ENCODE results near the gene APP.

APP gene

DNA sequence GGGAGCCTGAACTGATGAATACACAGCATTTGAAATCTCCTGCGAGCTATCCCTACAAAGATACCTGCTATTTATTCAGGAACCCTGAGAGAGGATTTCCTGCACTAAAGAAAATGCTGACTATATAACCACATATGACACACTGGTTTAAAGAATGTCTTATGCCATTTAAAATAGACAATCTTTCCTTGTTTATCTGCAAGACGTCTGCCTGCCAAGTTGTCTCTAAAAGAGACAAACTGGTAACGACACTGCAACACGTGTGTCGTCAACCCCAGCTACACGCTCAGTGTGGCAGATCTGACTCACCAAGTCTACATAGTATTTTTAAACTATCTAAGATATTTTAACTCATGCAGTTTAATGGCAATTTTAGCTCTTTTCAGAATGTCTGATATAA lies 42.7 kb downstream of the APP start:
- Histone ChIP-seq H3K36me3 (ENCODE audit: insufficient read depth, low read length) (no peaks in the 10 kb centered on the region), H3K4me3 (ENCODE audit: low read depth, low read length) (no peak overlapping the region), H2AFZ (ENCODE audit: low read length, unreplicated experiment) (no peak overlapping the region), H3K27ac (ENCODE audit: low read depth, low read length) (no peak overlapping the region), H3K4me1 (ENCODE audit: control insufficient read depth, insufficient read depth, low read length, unreplicated experiment) (peaks cover 17% of the 10 kb centered on the region), H3K27me3 (ENCODE audit: insufficient read depth, low read length) (no peaks in the 10 kb centered on the region), H3K79me2 (ENCODE audit: control insufficient read depth, insufficient read depth, low read length, unreplicated experiment) (peaks cover 60% of the 10 kb centered on the region)

GRCh38 chr21:26127073-26127814 lies 43.3 kb downstream of the APP start:
- H3K4me3 ChIP-seq (ENCODE audit: low read depth, low read length) = no peak overlapping the region
- H2AFZ ChIP-seq (ENCODE audit: low read length, unreplicated experiment) = no peak overlapping the region
- no peaks in the 10 kb centered on the region for H3K27me3 ChIP-seq (ENCODE audit: insufficient read depth, low read length)
- H3K36me3 ChIP-seq (ENCODE audit: insufficient read depth, low read length) = no peaks in the 10 kb centered on the region
- peaks cover 17% of the 10 kb centered on the region for H3K4me1 ChIP-seq (ENCODE audit: control insufficient read depth, insufficient read depth, low read length, unreplicated experiment)
- peaks cover 61% of the 10 kb centered on the region for H3K79me2 ChIP-seq (ENCODE audit: control insufficient read depth, insufficient read depth, low read length, unreplicated experiment)
- H3K27ac ChIP-seq (ENCODE audit: low read depth, low read length) = no peak overlapping the region

DNA sequence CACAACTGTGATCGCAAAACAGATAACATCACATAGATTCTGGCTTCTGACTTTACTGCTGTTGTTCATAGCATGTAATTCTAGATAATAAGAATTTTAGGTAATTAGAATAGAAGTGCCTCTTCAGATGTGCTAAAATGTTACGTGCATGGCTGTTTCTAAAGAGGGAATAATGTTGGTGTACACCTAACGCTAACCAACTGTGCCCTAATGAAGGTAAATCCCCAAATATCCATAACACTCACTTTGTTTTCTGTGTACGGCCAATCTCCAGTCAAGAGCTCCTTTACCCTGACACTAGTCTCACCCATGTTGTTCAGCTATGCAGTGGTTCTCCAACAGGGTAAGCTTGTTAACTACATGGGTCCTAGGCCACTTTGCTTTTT lies 44.4 kb downstream of the APP start:
- no peak overlapping the region for H3K4me3 ChIP-seq (ENCODE audit: low read depth, low read length)
- peaks cover 61% of the 10 kb centered on the region for H3K79me2 ChIP-seq (ENCODE audit: control insufficient read depth, insufficient read depth, low read length, unreplicated experiment)
- no peaks in the 10 kb centered on the region for H3K27me3 ChIP-seq (ENCODE audit: insufficient read depth, low read length)
- H3K36me3 ChIP-seq (ENCODE audit: insufficient read depth, low read length) = no peaks in the 10 kb centered on the region
- peaks cover 17% of the 10 kb centered on the region for H3K4me1 ChIP-seq (ENCODE audit: control insufficient read depth, insufficient read depth, low read length, unreplicated experiment)
- no peak overlapping the region for H3K27ac ChIP-seq (ENCODE audit: low read depth, low read length)
- H2AFZ ChIP-seq (ENCODE audit: low read length, unreplicated experiment) = no peak overlapping the region

DNA sequence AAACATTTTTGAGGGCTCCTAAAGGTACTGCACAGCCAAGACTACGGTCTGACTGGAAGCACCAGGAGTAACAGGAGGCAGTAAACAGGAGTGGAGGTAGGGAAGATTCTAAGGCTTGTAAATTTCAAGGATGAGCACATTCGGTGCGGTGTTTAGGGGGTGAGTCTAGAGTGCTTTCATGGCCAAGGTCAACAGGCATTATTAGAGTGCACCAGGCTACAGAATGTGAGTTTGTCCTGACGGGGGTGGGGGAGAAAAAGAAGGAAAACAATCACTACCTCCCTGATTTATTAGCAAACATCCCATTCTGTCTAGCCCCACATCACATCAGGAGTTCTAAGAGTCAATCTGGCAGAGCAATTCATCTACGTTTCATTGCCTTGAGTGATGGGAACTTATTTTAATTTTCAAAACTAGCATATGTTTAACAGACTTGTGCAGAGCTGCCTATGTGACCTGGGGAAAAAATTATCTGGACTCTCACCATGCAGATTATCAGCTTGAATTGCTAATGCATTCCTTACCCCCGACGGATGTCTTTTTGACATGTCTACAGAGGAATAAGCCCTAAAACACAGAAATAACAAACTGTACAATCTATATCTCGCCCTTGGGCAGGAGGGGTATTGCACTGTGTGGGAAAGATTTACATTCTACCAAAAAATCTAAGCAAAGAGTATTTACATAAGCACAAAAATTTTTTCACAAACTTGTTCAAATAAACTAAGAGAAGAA lies 45.0 kb downstream of the APP start:
- Histone ChIP-seq H3K36me3 (ENCODE audit: insufficient read depth, low read length) (no peaks in the 10 kb centered on the region), H3K27me3 (ENCODE audit: insufficient read depth, low read length) (no peaks in the 10 kb centered on the region), H3K27ac (ENCODE audit: low read depth, low read length) (no peak overlapping the region), H3K4me1 (ENCODE audit: control insufficient read depth, insufficient read depth, low read length, unreplicated experiment) (peaks cover 17% of the 10 kb centered on the region), H2AFZ (ENCODE audit: low read length, unreplicated experiment) (no peak overlapping the region), H3K79me2 (ENCODE audit: control insufficient read depth, insufficient read depth, low read length, unreplicated experiment) (peaks cover 61% of the 10 kb centered on the region), H3K4me3 (ENCODE audit: low read depth, low read length) (no peak overlapping the region)

DNA sequence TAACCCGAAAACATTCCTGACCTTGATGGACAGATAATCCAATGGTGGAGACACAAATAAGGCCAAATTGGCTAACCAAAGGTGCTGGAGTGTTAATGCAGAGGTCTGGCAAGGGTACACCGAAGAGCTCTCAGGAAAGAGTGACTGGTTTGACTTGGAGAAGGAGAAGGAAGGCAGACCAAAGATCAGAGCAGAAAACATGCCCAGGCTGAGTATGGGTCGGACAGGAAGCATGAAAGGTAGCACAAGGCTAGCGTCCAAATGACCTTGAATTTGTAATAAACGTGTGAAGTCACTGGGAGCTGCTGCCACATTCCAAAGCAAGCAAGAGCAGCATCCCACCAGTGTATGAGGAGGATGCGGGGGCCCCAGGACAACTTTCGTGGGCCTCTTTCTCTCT lies 45.7 kb downstream of the APP start:
- no peak overlapping the region for H3K27ac ChIP-seq (ENCODE audit: low read depth, low read length)
- H3K4me3 ChIP-seq (ENCODE audit: low read depth, low read length) = no peak overlapping the region
- H3K79me2 ChIP-seq (ENCODE audit: control insufficient read depth, insufficient read depth, low read length, unreplicated experiment) = peaks cover 54% of the 10 kb centered on the region
- H3K4me1 ChIP-seq (ENCODE audit: control insufficient read depth, insufficient read depth, low read length, unreplicated experiment) = peaks cover 17% of the 10 kb centered on the region
- no peaks in the 10 kb centered on the region for H3K27me3 ChIP-seq (ENCODE audit: insufficient read depth, low read length)
- H2AFZ ChIP-seq (ENCODE audit: low read length, unreplicated experiment) = no peak overlapping the region
- no peaks in the 10 kb centered on the region for H3K36me3 ChIP-seq (ENCODE audit: insufficient read depth, low read length)

- no peak overlapping the region for H3K27ac ChIP-seq (ENCODE audit: low read depth, low read length)
- H3K4me1 ChIP-seq (ENCODE audit: control insufficient read depth, insufficient read depth, low read length, unreplicated experiment) = peaks cover 17% of the 10 kb centered on the region
- H2AFZ ChIP-seq (ENCODE audit: low read length, unreplicated experiment) = no peak overlapping the region
- H3K36me3 ChIP-seq (ENCODE audit: insufficient read depth, low read length) = no peaks in the 10 kb centered on the region
- no peak overlapping the region for H3K4me3 ChIP-seq (ENCODE audit: low read depth, low read length)
- peaks cover 49% of the 10 kb centered on the region for H3K79me2 ChIP-seq (ENCODE audit: control insufficient read depth, insufficient read depth, low read length, unreplicated experiment)
- no peaks in the 10 kb centered on the region for H3K27me3 ChIP-seq (ENCODE audit: insufficient read depth, low read length)
Measured at GRCh38 chr21:26124421-26124833, 46.1 kb downstream of the APP start.

- peaks cover 17% of the 10 kb centered on the region for H3K4me1 ChIP-seq (ENCODE audit: control insufficient read depth, insufficient read depth, low read length, unreplicated experiment)
- H2AFZ ChIP-seq (ENCODE audit: low read length, unreplicated experiment) = no peak overlapping the region
- H3K79me2 ChIP-seq (ENCODE audit: control insufficient read depth, insufficient read depth, low read length, unreplicated experiment) = peaks cover 46% of the 10 kb centered on the region
Measured at GRCh38 chr21:26123012-26123411, 47.6 kb downstream of the APP start.

GRCh38 chr21:26120828-26121227 lies 49.7 kb downstream of the APP start:
- H3K27ac ChIP-seq (ENCODE audit: low read depth, low read length) = no peak overlapping the region
- H3K4me1 ChIP-seq (ENCODE audit: control insufficient read depth, insufficient read depth, low read length, unreplicated experiment) = peaks cover 27% of the 10 kb centered on the region
- no peak overlapping the region for H2AFZ ChIP-seq (ENCODE audit: low read length, unreplicated experiment)
- H3K79me2 ChIP-seq (ENCODE audit: control insufficient read depth, insufficient read depth, low read length, unreplicated experiment) = peaks cover 37% of the 10 kb centered on the region
- no peaks in the 10 kb centered on the region for H3K36me3 ChIP-seq (ENCODE audit: insufficient read depth, low read length)
- no peak overlapping the region for H3K4me3 ChIP-seq (ENCODE audit: low read depth, low read length)
- no peaks in the 10 kb centered on the region for H3K27me3 ChIP-seq (ENCODE audit: insufficient read depth, low read length)

More at GRCh38 chr21:26123012-26123411, 47.6 kb downstream of the APP start:
- H3K36me3 ChIP-seq (ENCODE audit: insufficient read depth, low read length) = no peaks in the 10 kb centered on the region
- no peaks in the 10 kb centered on the region for H3K27me3 ChIP-seq (ENCODE audit: insufficient read depth, low read length)
- H3K27ac ChIP-seq (ENCODE audit: low read depth, low read length) = no peak overlapping the region
- H3K4me3 ChIP-seq (ENCODE audit: low read depth, low read length) = no peak overlapping the region

GRCh38 chr21:26119906-26120305 lies 50.7 kb downstream of the APP start:
- Histone ChIP-seq H3K27me3 (ENCODE audit: insufficient read depth, low read length) (no peaks in the 10 kb centered on the region), H3K4me1 (ENCODE audit: control insufficient read depth, insufficient read depth, low read length, unreplicated experiment) (peaks cover 28% of the 10 kb centered on the region), H3K27ac (ENCODE audit: low read depth, low read length) (no peak overlapping the region), H3K79me2 (ENCODE audit: control insufficient read depth, insufficient read depth, low read length, unreplicated experiment) (peaks cover 39% of the 10 kb centered on the region), H3K36me3 (ENCODE audit: insufficient read depth, low read length) (no peaks in the 10 kb centered on the region), H2AFZ (ENCODE audit: low read length, unreplicated experiment) (no peak overlapping the region), H3K4me3 (ENCODE audit: low read depth, low read length) (no peak overlapping the region)

GRCh38 chr21:26118938-26119540 lies 51.5 kb downstream of the APP start:
- H3K4me3 ChIP-seq (ENCODE audit: low read depth, low read length) = no peak overlapping the region
- H3K36me3 ChIP-seq (ENCODE audit: insufficient read depth, low read length) = no peaks in the 10 kb centered on the region
- peaks cover 36% of the 10 kb centered on the region for H3K79me2 ChIP-seq (ENCODE audit: control insufficient read depth, insufficient read depth, low read length, unreplicated experiment)
- no peaks in the 10 kb centered on the region for H3K27me3 ChIP-seq (ENCODE audit: insufficient read depth, low read length)
- no peak overlapping the region for H2AFZ ChIP-seq (ENCODE audit: low read length, unreplicated experiment)
- H3K4me1 ChIP-seq (ENCODE audit: control insufficient read depth, insufficient read depth, low read length, unreplicated experiment) = peaks cover 19% of the 10 kb centered on the region
- no peak overlapping the region for H3K27ac ChIP-seq (ENCODE audit: low read depth, low read length)

All from ACC112 (cell line).